Natural killer cell (primary cell): ENCODE results near the gene DYRK1B. TPM values are rescaled to one million over a fixed set of nuclear protein-coding genes. Genes with fewer than 3 reads are reported as not detected.

ENCODE experiments used
- ATAC-seq, 3 donors: fragments of 150-1000 bp in 2 of 3; fragments of 200-7000 bp in 1 of 3; cut with Tn5 transposase; 1 replicate in 1 of 3; 2 replicates in 2 of 3; pipeline ENCODE4 v1.10.0; 2021; ENCODE audit warnings: mild to moderate bottlenecking in 2 of 3, moderate library complexity in 2 of 3
- DNase-seq, 2 donors: peaks; one replicate each; pipeline versions ENCODE4 v3.0.0 to v3.0.0-alpha.2; 2013 to 2021; ENCODE audit warnings: mixed read lengths in 1 of 2
- H3K27ac ChIP-seq: one replicate; pipeline ENCODE4 v1.5.1; 2013; ENCODE audit warnings: mild to moderate bottlenecking, low read length
- H3K27me3 ChIP-seq: one replicate; pipeline ENCODE4 v1.6.1; 2013; ENCODE audit warnings: low read length; ENCODE audit not compliant: control insufficient read depth, insufficient read depth
- H3K36me3 ChIP-seq: one replicate; pipeline ENCODE4 v1.6.1; 2013; ENCODE audit warnings: low read length; ENCODE audit not compliant: control insufficient read depth, insufficient read depth
- H3K4me1 ChIP-seq: one replicate; pipeline ENCODE4 v1.6.1; 2013; ENCODE audit warnings: low read length; ENCODE audit not compliant: control insufficient read depth, insufficient read depth
- H3K4me3 ChIP-seq: one replicate; pipeline ENCODE4 v1.5.1; 2013; ENCODE audit warnings: low read length
- H3K9me3 ChIP-seq: one replicate; pipeline ENCODE4 v1.6.1; 2013; ENCODE audit warnings: low read length; ENCODE audit not compliant: control insufficient read depth, insufficient read depth
- H3K27ac Mint-ChIP-seq, 2 donors: one replicate each; pipeline ENCODE4 v1.8.0; 2022; ENCODE audit warnings: mild to moderate bottlenecking in 2 of 2, mixed read lengths in 2 of 2, moderate library complexity in 1 of 2
- H3K27me3 Mint-ChIP-seq, 2 donors: one replicate each; pipeline ENCODE4 v1.8.0; 2022; ENCODE audit warnings: low read depth in 2 of 2, mixed read lengths in 2 of 2
- H3K36me3 Mint-ChIP-seq: one replicate; pipeline ENCODE4 v1.8.0; 2022; ENCODE audit warnings: mixed read lengths
- H3K4me1 Mint-ChIP-seq, 2 donors: one replicate each; pipeline ENCODE4 v1.8.0; 2022; ENCODE audit warnings: mixed read lengths in 2 of 2
- H3K4me3 Mint-ChIP-seq: one replicate; pipeline ENCODE4 v1.8.0; 2022; ENCODE audit warnings: mild to moderate bottlenecking, moderate library complexity, mixed read lengths
- H3K9me3 Mint-ChIP-seq, 2 donors: one replicate each; pipeline ENCODE4 v1.8.0; 2022; ENCODE audit warnings: mixed read lengths in 2 of 2
- CTCF ChIP-seq: fragments of 200-600 bp; IDR thresholded peaks from one replicate; pipeline ENCODE4 v1.8.0; 2022; ENCODE audit warnings: antibody characterized with exemption
- WGBS: methylation state at CpG from one replicate; pipeline ENCODE4 v1.1.7; 2013; ENCODE audit warnings: missing lambda C conversion rate; ENCODE audit not compliant: insufficient coverage; 5-methylcytosine and 5-hydroxymethylcytosine counted together
- intact Hi-C: fragments of 100-400 bp; cut with micrococcal nuclease; formaldehyde crosslinking; loops from one replicate; pipeline ENCODE4 v1.14.2; 2022
- total RNA-seq, 4 donors: library from RNA; stranded (reverse); fragments of 120-200 nt in 1 of 4; gene quantifications; one replicate each; pipeline versions ENCODE4 v1.2.3 to v1.2.4, GENCODE V29; 2013 to 2022

DYRK1B gene
- total RNA-seq, 3 donors from 2014 or later (not counting 1 experiment from before 2014, with no cell fraction given), result 27.5 to 54.2 (median 43.8) TPM

DNA sequence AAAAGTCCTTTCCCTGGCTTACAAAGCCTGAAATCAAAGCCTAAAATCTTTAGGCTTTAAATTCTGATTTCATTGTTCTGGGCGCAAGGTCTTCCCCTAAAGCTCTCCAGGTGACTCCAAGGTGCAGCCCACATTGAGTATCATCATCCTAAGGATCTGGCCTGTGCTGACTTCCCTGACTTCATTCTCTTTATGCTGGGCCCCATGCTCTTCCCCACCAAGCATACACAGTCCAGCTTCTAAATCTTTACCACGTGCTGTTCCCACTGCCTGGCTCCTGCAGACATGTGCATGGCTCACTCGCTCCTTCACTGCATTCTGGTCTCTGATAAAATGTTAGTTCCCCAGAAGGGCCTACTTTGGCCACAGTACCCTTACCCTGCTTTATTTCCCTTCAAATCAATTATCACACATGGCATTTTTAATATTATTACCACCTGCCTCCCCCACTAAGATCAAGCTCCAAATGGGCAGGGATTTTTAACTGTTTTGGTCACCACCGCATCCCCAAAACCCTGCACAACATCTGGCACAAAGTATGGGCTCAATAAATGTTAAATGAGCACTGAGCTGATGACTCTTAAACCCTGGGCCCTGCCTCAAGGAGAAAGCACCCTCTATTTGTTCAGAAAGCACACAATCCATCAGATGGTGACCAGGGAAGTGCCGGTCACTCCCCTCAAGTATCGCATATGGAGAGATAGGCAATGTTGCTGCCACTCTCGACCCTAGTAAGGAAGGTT is 8.9 kb upstream of the DYRK1B start:
- no peak for DNase-seq
- peaks cover 48% of the 10 kb centered on the region in 2 donors for H3K4me1 Mint-ChIP-seq
- H3K36me3 Mint-ChIP-seq, result no peaks in the 10 kb centered on the region
- intact Hi-C loops, result loop anchor here (2.0 kb wide), 1 partner anchor 76 kb away; no protein-coding TSS in a partner anchor
- H3K4me3 ChIP-seq, result no peak overlapping the region
- 98% methylated on average over 7 of the region's 7 CpGs for WGBS
- no peak for TF ChIP-seq CTCF
- H3K36me3 ChIP-seq, result peaks cover 22% of the 10 kb centered on the region
- peak overlapping the region; percentile 71 to 75 for H3K27ac Mint-ChIP-seq
- H3K4me1 ChIP-seq, result peaks cover 32% of the 10 kb centered on the region
- peak overlapping the region; percentile 81 for H3K4me3 Mint-ChIP-seq
- ATAC-seq, result no peak
- H3K9me3 Mint-ChIP-seq, result no peaks in the 10 kb centered on the region
- no peaks in the 10 kb centered on the region for H3K9me3 ChIP-seq
- no peaks in the 10 kb centered on the region for H3K27me3 ChIP-seq
- no peak overlapping the region for H3K27ac ChIP-seq
- no peaks in the 10 kb centered on the region for H3K27me3 Mint-ChIP-seq

DNA sequence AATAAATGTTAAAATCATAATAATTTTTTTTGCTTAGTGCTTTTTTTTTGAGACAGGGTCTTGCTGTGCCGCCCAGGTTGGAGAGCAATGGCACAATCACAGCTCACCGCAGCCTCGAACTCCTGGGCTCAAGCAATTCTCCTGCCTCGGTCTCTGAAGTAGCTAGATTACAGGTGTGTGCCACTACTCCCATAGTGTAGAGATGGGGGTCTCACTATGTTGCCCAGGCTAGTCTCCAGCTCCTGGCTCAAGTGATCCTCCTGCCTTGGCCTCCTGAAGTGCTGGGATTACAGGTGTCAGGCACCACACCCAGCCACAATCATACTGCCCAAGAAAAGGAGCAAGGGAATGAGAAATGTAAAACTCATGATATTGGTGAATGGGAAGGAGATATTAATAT is 7.1 kb upstream of the DYRK1B start:
- Histone ChIP-seq H3K27ac (no peak overlapping the region), H3K36me3 (peaks cover 39% of the 10 kb centered on the region), H3K9me3 (no peaks in the 10 kb centered on the region), H3K27me3 (no peaks in the 10 kb centered on the region), H3K4me1 (peaks cover 24% of the 10 kb centered on the region), H3K4me3 (no peak overlapping the region)
- H3K27me3 Mint-ChIP-seq, result no peaks in the 10 kb centered on the region
- TF ChIP-seq CTCF, result no peak
- H3K36me3 Mint-ChIP-seq, result no peaks in the 10 kb centered on the region
- DNase-seq (no peak), ATAC-seq (no peak)
- no peaks in the 10 kb centered on the region for H3K9me3 Mint-ChIP-seq
- H3K27ac Mint-ChIP-seq, result peak overlapping the region in 1 of 2 donors; percentile 62
- intact Hi-C loops, result no loop called here
- WGBS, result 93% methylated on average over 4 of the region's 4 CpGs
- H3K4me3 Mint-ChIP-seq, result no peak overlapping the region
- peaks cover 36 to 37% of the 10 kb centered on the region in 2 donors for H3K4me1 Mint-ChIP-seq

- H3K4me1 ChIP-seq, result peaks cover 18% of the 10 kb centered on the region
- Mint-ChIP-seq H3K27me3 (no peaks in the 10 kb centered on the region), H3K4me1 (peaks cover 31% of the 10 kb centered on the region in 2 donors), H3K27ac (peak overlapping the region in 1 of 2 donors; percentile 62), H3K4me3 (no peak overlapping the region), H3K9me3 (no peaks in the 10 kb centered on the region), H3K36me3 (no peaks in the 10 kb centered on the region)
- H3K36me3 ChIP-seq, result peaks cover 43% of the 10 kb centered on the region
- no peak for TF ChIP-seq CTCF
- ATAC-seq (no peak), DNase-seq (no peak)
- intact Hi-C loops, result no loop called here
- no peak overlapping the region for H3K4me3 ChIP-seq
- whole genome bisulfite sequencing, result 89% methylated on average over 17 of the region's 17 CpGs
- H3K27ac ChIP-seq, result no peak overlapping the region
- H3K27me3 ChIP-seq, result no peaks in the 10 kb centered on the region
- H3K9me3 ChIP-seq, result no peaks in the 10 kb centered on the region
These were observed 6.5 kb upstream of the DYRK1B start for GRCh38 chr19:39840492-39840891.
